IPS-20b (cell line): Measurements from ENCODE around the gene CCN2.

Source experiments
- H3K27ac ChIP-seq: one replicate; pipeline ENCODE4 v1.5.1; 2013; ENCODE audit warnings: low read length
- H3K27me3 ChIP-seq: 2 replicates; pipeline ENCODE4 v1.6.1; 2013; ENCODE audit warnings: mild to moderate bottlenecking, low read length, inconsistent platforms; ENCODE audit not compliant: insufficient read depth
- H3K36me3 ChIP-seq: 2 replicates; pipeline ENCODE4 v1.6.1; 2013; ENCODE audit warnings: low read depth, mild to moderate bottlenecking, inconsistent platforms, low read length, moderate library complexity; ENCODE audit not compliant: insufficient read depth
- H3K4me1 ChIP-seq: 2 replicates; pipeline ENCODE4 v1.6.1; 2013; ENCODE audit warnings: mild to moderate bottlenecking, control low read depth, inconsistent platforms, low read length, moderate library complexity; ENCODE audit not compliant: insufficient read depth
- H3K4me3 ChIP-seq: 2 replicates; pipeline ENCODE4 v1.5.1; 2013; ENCODE audit warnings: mild to moderate bottlenecking, low read length, inconsistent platforms
- H3K9ac ChIP-seq: 2 replicates; pipeline ENCODE4 v1.6.1; 2013; ENCODE audit warnings: low read depth, mild to moderate bottlenecking, inconsistent platforms, low read length, moderate library complexity
- H3K9me3 ChIP-seq: 2 replicates; pipeline ENCODE4 v1.6.1; 2013; ENCODE audit warnings: mild to moderate bottlenecking, low read depth, low read length, inconsistent platforms; ENCODE audit not compliant: insufficient read depth

CCN2 gene

GRCh38 chr6:131960371-131961133 is 9.4 kb upstream of the CCN2 start:
- H3K4me3 ChIP-seq = no peak overlapping the region
- no peaks in the 10 kb centered on the region for H3K9me3 ChIP-seq
- H3K27me3 ChIP-seq = no peaks in the 10 kb centered on the region
- H3K4me1 ChIP-seq = peaks cover 5% of the 10 kb centered on the region
- no peak overlapping the region for H3K9ac ChIP-seq
- no peaks in the 10 kb centered on the region for H3K36me3 ChIP-seq
- H3K27ac ChIP-seq = no peak overlapping the region

DNA sequence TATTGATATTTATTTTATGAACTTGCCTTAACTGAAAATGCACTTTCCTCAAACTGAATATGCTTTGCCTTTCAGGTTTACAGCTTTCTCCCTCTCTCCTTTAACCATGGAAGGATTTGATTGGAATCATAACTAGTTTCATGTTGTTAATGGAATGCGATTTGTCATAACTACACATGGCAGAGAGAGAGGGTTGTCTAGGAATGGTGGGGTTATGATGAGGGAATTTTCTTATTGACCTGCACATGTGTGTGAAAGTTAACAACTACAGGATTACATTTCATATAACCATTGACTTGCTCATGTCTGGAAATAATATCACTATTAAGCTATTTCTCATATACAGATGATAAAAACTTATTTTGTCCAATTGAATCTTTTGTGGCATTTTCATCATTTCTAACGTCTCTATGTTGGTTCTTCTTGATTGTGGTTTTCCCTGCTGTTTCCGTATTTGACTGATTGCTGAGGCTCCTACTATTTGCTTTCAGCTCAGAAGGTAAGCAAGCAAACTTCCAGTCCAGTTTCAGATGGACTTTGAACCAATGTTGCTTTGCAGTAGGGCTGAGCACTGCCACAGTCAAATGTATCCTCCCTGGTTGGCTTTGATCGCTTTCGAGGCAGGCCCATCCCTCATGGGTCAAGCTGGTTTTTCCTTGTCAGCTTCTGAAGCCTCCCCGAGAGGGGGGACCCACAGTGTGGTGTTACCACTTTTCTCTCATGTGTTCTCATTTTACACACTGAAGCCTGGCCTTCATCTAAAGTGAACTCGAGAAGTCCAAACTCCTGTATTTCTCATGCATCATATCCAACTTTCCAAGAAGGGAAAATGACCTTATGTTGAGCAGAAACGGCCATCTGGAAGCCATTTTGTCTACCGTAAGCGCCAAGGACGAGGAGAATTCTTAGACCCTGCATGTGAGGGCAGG is 7.6 kb upstream of the CCN2 start:
- Histone ChIP-seq H3K36me3 (no peaks in the 10 kb centered on the region), H3K4me3 (no peak overlapping the region), H3K27me3 (no peaks in the 10 kb centered on the region), H3K27ac (no peak overlapping the region), H3K9me3 (no peaks in the 10 kb centered on the region), H3K4me1 (peaks cover 22% of the 10 kb centered on the region), H3K9ac (no peak overlapping the region)

DNA sequence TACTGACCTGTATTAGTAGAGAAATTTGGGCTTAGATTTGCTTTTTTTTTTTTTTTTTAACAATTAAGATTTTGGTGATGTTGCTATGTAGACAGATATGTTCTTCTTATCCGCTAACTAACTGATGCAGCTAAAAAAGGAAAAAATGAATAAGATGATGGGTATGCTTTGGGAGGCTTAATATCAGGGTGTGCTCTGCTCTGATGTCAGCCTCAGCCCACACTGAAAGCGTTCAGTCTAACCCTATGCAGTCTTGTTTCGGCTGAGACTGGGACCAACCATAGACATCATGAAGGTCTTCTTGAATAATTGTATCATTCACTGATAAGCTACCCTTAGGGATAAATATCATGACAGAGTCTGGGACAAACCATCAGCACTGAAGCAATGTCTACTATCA is 6.9 kb upstream of the CCN2 start:
- Histone ChIP-seq H3K27ac (no peak overlapping the region), H3K9me3 (no peaks in the 10 kb centered on the region)

GRCh38 chr6:131955876-131956275 is 4.7 kb upstream of the CCN2 start:
- Histone ChIP-seq H3K9me3 (no peaks in the 10 kb centered on the region), H3K4me3 (no peak overlapping the region), H3K4me1 (peaks cover 44% of the 10 kb centered on the region), H3K27me3 (no peaks in the 10 kb centered on the region; the same call in 1 of the 2 replicates), H3K36me3 (no peaks in the 10 kb centered on the region), H3K9ac (no peak overlapping the region), H3K27ac (no peak overlapping the region)

More for the DNA sequence above, 6.9 kb upstream of the CCN2 start:
- no peak overlapping the region for H3K9ac ChIP-seq
- H3K27me3 ChIP-seq = no peaks in the 10 kb centered on the region
- H3K4me3 ChIP-seq = no peak overlapping the region
- peaks cover 29% of the 10 kb centered on the region for H3K4me1 ChIP-seq
- H3K36me3 ChIP-seq = no peaks in the 10 kb centered on the region

DNA sequence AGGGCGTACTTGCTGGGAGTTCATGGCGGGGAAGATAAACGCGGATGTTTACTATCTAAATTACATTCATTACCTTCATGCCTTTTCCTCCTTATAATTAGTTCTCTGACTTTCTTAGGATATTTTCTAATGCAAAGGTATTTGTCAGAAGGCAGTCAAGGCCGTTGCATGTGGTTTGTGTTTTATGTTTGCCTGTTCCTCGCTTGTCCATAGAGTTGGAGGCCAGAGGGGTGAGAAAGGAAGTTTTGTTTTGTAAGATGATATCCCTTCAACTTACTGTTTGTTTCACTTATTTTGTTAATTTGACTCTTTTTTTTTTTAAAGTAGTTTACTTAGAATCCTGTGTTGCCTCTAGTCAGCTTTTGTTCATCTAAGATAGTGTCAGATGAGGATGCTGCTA is 4.0 kb upstream of the CCN2 start:
- H3K4me3 ChIP-seq = 0 out of 2 replicates have a peak overlapping the region, but pooled peaks have one; percentile 14
- H3K27ac ChIP-seq = no peak overlapping the region
- no peak overlapping the region; the same call in 1 of the 2 replicates for H3K9ac ChIP-seq
- H3K4me1 ChIP-seq = peaks cover 44% of the 10 kb centered on the region
- H3K9me3 ChIP-seq = no peaks in the 10 kb centered on the region
- peaks cover 2% of the 10 kb centered on the region for H3K36me3 ChIP-seq
- H3K27me3 ChIP-seq = no peaks in the 10 kb centered on the region; the same call in 1 of the 2 replicates

DNA sequence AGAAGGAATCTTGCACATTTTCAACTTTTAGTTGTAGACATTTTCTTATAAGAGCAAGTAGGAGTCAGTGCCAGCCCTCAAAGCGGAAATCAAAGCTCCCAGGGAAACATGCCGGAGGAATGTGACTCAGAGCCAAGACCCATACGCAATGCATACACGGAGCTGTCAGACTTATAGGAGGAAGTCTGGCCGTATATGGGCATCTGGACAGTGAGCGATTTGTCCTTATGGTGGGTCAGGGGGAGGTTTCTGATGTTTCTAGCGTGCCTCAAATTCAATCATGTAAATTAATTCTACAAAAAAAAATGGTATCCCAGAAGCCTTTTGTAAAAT is 3.6 kb upstream of the CCN2 start:
- Histone ChIP-seq H3K36me3 (peaks cover 7% of the 10 kb centered on the region), H3K4me3 (no peak overlapping the region), H3K9me3 (no peaks in the 10 kb centered on the region), H3K9ac (peak overlapping the region; percentile 35; the same call in 1 of the 2 replicates), H3K4me1 (peaks cover 44% of the 10 kb centered on the region), H3K27me3 (no peaks in the 10 kb centered on the region; the same call in 1 of the 2 replicates), H3K27ac (no peak overlapping the region)

DNA sequence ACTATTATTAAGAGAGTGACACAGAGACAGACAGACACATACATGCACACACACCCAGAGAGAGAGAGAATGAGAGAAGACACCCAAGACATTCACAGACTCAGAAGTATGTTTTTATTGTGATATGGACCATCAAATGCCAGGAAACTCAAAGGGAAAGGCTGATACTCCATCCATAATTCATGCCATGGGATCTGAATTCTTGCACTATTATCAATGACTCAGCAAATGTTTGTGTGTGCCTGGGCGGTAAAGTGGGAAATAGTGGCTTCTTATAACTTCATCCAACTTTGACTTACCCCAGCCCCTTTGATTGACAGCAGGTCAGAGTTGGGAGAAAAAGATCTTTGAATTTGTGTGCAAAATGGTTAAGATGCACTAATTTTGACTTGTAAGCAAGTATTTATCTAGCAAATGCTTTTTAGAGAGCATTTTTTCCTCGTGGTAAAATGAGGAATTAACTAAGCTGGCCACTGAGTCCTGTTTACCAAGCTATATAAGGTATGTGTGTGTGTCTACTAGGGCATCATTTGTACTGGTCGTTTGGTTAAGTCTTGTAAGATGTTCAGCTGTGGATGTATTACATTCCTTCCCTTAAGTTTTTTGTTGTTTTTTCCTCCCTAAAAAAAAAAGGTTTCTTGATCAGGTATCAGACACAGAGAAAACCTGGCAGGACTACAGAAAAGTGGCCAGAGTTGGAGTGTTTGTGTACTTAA is 3.0 kb upstream of the CCN2 start:
- Histone ChIP-seq H3K27me3 (no peaks in the 10 kb centered on the region; the same call in 1 of the 2 replicates), H3K36me3 (peaks cover 12% of the 10 kb centered on the region), H3K4me1 (peaks cover 45% of the 10 kb centered on the region), H3K4me3 (0 out of 2 replicates have a peak overlapping the region, but pooled peaks have one; percentile 10), H3K27ac (no peak overlapping the region), H3K9ac (peak overlapping the region; percentile 35; the same call in 1 of the 2 replicates), H3K9me3 (no peaks in the 10 kb centered on the region)

DNA sequence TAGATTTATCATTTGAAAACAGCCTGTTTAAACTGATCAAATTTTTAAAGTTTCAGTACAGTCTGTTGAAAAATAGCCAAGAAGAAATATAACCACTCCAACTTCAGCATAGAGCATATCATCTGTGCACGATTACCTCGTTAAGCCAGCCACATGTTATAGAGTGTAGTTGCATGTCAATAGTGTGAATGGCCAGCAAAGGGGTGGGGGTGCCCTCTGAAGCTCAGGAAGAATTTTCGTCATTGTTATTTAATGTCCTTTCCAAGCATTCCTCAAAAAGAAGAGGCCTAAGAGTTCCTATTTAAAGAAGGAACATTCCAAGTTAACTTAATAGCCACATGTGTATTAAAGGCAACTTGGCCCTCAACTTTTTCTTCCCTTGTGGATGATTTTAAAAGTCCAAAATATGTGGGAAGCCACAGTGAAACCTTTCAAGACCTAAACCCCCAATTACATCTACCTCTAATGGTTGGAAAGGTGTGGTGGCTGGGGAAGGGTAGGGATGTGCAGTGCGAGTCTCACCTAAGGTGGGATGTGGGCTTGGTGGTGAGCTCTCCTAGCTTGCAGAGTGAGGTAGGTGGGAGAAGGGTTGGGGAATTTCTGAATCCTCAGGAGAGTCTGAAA is 1.8 kb upstream of the CCN2 start:
- Histone ChIP-seq H3K27ac (peak overlapping the region; percentile 34), H3K4me1 (peaks cover 53% of the 10 kb centered on the region), H3K4me3 (peak overlapping the region; percentile 94), H3K9me3 (no peaks in the 10 kb centered on the region), H3K9ac (peak overlapping the region; percentile 75; the same call in 1 of the 2 replicates), H3K36me3 (peaks cover 24% of the 10 kb centered on the region), H3K27me3 (no peaks in the 10 kb centered on the region; the same call in 1 of the 2 replicates)

DNA sequence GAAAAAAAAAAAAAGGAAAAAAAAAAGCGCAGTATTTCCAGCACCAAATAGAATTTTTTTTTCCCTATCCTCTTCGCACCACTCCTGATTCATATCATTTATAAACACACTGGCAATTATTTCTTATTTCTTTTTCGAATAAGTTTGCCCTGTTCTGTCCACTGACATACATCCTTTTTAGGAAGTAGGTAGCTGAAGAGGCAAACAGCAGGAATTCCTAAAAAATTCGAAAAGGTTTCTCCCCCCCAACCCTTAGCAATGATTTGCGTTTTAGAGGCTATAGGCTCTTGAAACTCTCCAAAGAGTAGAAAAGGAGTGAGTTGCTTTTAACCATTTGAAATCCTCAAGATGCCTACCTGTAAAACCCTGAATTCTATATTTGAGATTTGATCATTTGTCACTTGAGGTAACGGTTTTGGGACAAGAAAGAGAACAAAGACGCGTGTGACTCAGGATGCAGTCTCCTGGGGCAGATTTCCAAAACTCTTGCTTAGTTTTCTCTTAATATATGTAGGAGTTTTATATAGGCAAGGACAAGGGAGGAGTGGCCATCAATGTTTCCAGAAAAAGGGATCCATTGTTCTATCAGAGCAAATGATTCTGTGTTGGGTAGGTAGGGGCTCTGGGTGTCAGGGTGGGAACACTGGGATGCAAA is 531 bp upstream of the CCN2 start:
- Histone ChIP-seq H3K27me3 (no peaks in the 10 kb centered on the region; the same call in 1 of the 2 replicates), H3K4me3 (peak overlapping the region; percentile 94), H3K9me3 (no peaks in the 10 kb centered on the region), H3K27ac (no peak overlapping the region), H3K36me3 (peaks cover 37% of the 10 kb centered on the region), H3K4me1 (peaks cover 56% of the 10 kb centered on the region), H3K9ac (peak overlapping the region; percentile 75)

DNA sequence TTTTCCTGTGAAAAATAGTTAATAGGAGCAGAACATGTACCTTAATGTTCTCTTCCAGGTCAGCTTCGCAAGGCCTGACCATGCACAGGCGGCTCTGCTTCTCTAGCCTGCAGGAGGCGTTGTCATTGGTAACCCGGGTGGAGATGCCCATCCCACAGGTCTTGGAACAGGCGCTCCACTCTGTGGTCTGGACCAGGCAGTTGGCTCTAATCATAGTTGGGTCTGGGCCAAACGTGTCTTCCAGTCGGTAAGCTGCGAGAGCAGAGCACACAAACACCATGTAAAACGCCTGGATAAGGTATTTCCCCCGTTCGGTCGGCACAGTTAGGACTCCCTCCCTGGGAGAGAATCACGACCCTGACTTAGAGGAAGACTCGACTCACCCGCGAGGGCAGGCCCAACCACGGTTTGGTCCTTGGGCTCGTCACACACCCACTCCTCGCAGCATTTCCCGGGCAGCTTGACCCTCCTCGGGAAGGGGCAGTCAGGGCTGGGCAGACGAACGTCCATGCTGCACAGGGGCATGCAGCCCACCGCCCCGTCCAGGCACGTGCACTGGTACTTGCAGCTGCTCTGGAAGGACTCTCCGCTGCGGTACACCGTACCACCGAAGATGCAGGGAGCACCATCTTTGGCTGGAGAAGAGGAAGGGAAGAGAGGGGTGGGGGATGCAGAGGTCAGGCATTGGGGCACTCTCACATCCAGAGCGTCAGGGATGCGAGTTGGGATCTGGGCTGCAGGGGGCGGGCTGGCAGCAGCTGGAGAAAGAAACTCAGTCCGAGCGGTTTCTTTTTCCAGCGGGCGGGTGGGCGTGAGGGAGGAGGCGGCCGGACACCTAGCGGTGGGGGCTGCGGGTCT is 1.0 kb downstream of the CCN2 start:
- Histone ChIP-seq H3K9ac (peak overlapping the region; percentile 83; the same call in 1 of the 2 replicates), H3K36me3 (peaks cover 40% of the 10 kb centered on the region), H3K9me3 (no peaks in the 10 kb centered on the region), H3K4me1 (peaks cover 52% of the 10 kb centered on the region), H3K4me3 (peak overlapping the region; percentile 94), H3K27ac (no peak overlapping the region), H3K27me3 (no peaks in the 10 kb centered on the region; the same call in 1 of the 2 replicates)
